Endothelial cell (in vitro differentiated cells): ENCODE results near the gene GAB2. TPM values are rescaled to one million over a fixed set of nuclear protein-coding genes. Genes with fewer than 3 reads are reported as not detected.

Experiments
- DNase-seq: peaks from one replicate; pipeline ENCODE4 v3.0.0; 2021; ENCODE audit warnings: low spot score
- H3K27ac Mint-ChIP-seq: one replicate; pipeline ENCODE4 v1.8.0; 2021; ENCODE audit warnings: mixed read lengths, inconsistent platforms; ENCODE audit not compliant: unreplicated experiment
- H3K27me3 Mint-ChIP-seq: one replicate; pipeline ENCODE4 v1.8.0; 2021; ENCODE audit warnings: mild to moderate bottlenecking, moderate library complexity, mixed read lengths, inconsistent platforms; ENCODE audit not compliant: unreplicated experiment
- H3K36me3 Mint-ChIP-seq: one replicate; pipeline ENCODE4 v1.8.0; 2021; ENCODE audit warnings: mild to moderate bottlenecking, low read depth, mixed read lengths, inconsistent platforms; ENCODE audit not compliant: unreplicated experiment
- H3K4me1 Mint-ChIP-seq: one replicate; pipeline ENCODE4 v1.8.0; 2021; ENCODE audit warnings: mild to moderate bottlenecking, mixed read lengths, inconsistent platforms; ENCODE audit not compliant: unreplicated experiment
- H3K4me3 Mint-ChIP-seq: one replicate; pipeline ENCODE4 v1.8.0; 2021; ENCODE audit warnings: mild to moderate bottlenecking, mixed read lengths, inconsistent platforms; ENCODE audit not compliant: unreplicated experiment
- H3K9me3 Mint-ChIP-seq: one replicate; pipeline ENCODE4 v1.8.0; 2021; ENCODE audit warnings: mixed read lengths, inconsistent platforms; ENCODE audit not compliant: unreplicated experiment
- CTCF ChIP-seq: fragments of 200-600 bp; sonication (generic); IDR thresholded peaks from one replicate; pipeline ENCODE4 v1.5.0; 2021; ENCODE audit warnings: antibody characterized with exemption; ENCODE audit not compliant: unreplicated experiment
- total RNA-seq: library from RNA; stranded (reverse); fragmentation: NEBNext Ultra II Directional; extraction: Animal tissue kit (Norgen Biotek cat#: 25700); gene quantifications from one replicate; pipeline ENCODE4 v1.2.1, GENCODE V29; 2021; ENCODE audit not compliant: unreplicated experiment

Gene GAB2
- total RNA-seq, 1 donor from 2014 or later, result 81.0 TPM

- H3K36me3 Mint-ChIP-seq, result peaks cover 59% of the 10 kb centered on the region
- no peaks in the 10 kb centered on the region for H3K9me3 Mint-ChIP-seq
- no peak for DNase-seq
- peaks cover 41% of the 10 kb centered on the region for H3K4me1 Mint-ChIP-seq
- peak overlapping the region; percentile 27 for H3K27ac Mint-ChIP-seq
- peaks cover 47% of the 10 kb centered on the region for H3K27me3 Mint-ChIP-seq
- peak overlapping the region; percentile 15 for H3K4me3 Mint-ChIP-seq
- TF ChIP-seq CTCF, result no peak
Measured at GRCh38 chr11:78211565-78211964, 206.1 kb downstream of the GAB2 start.

GRCh38 chr11:78210000-78210608, 207.5 kb downstream of the GAB2 start:
- peaks cover 40% of the 10 kb centered on the region for H3K27me3 Mint-ChIP-seq
- TF ChIP-seq CTCF, result no peak
- DNase-seq, result peak; percentile 30
- peaks cover 41% of the 10 kb centered on the region for H3K4me1 Mint-ChIP-seq
- peak overlapping the region; percentile 70 for H3K27ac Mint-ChIP-seq
- H3K9me3 Mint-ChIP-seq, result no peaks in the 10 kb centered on the region
- H3K4me3 Mint-ChIP-seq, result peak overlapping the region; percentile 82
- H3K36me3 Mint-ChIP-seq, result peaks cover 59% of the 10 kb centered on the region

GRCh38 chr11:78209478-78209877, 208.1 kb downstream of the GAB2 start:
- peaks cover 58% of the 10 kb centered on the region for H3K36me3 Mint-ChIP-seq
- peaks cover 36% of the 10 kb centered on the region for H3K27me3 Mint-ChIP-seq
- H3K4me1 Mint-ChIP-seq, result peaks cover 41% of the 10 kb centered on the region
- H3K9me3 Mint-ChIP-seq, result no peaks in the 10 kb centered on the region
- no peak for TF ChIP-seq CTCF
- H3K4me3 Mint-ChIP-seq, result peak overlapping the region; percentile 85
- peak overlapping the region; percentile 86 for H3K27ac Mint-ChIP-seq
- DNase-seq, result no peak

GRCh38 chr11:78208257-78209165, 209.1 kb downstream of the GAB2 start:
- no peak for DNase-seq
- H3K9me3 Mint-ChIP-seq, result no peaks in the 10 kb centered on the region
- no peak for TF ChIP-seq CTCF
- H3K4me1 Mint-ChIP-seq, result peaks cover 41% of the 10 kb centered on the region
- peaks cover 60% of the 10 kb centered on the region for H3K36me3 Mint-ChIP-seq
- H3K4me3 Mint-ChIP-seq, result peak overlapping the region; percentile 85
- peaks cover 36% of the 10 kb centered on the region for H3K27me3 Mint-ChIP-seq
- peak overlapping the region; percentile 86 for H3K27ac Mint-ChIP-seq
